ENCODE measurements around the gene OR4D10.
"Not testable (repeated sequence)": the region's sequence is repeated elsewhere in the genome, so short reads cannot be mapped to it uniquely, and the experiment has no call there.

OR4D10 gene

DNA sequence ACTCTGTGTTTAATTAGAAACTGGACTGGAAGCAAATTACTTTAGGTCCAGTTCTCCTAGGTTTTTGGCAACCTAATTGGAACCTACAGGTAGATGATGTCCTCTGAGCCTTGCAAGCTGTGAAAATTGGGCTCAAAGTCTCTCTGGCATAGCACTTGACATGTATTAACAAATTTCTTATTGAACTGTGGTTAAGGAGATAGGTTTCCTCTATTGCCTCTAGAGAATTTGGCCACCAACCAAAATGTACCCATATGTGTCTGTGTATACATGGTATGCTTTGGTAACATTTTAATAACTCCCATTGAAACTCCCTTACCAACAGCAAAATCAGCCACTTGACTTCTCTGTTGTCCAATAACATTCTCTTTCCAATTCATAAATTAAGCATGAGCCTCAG, at the start of gene OR4D10:
Gene OR4D10 (plus strand): TSS at position 301 of the 400 bp plus-strand sequence. CDS start 4,115 bp downstream, outside the sequence.
- no peak for DNase-seq

DNA sequence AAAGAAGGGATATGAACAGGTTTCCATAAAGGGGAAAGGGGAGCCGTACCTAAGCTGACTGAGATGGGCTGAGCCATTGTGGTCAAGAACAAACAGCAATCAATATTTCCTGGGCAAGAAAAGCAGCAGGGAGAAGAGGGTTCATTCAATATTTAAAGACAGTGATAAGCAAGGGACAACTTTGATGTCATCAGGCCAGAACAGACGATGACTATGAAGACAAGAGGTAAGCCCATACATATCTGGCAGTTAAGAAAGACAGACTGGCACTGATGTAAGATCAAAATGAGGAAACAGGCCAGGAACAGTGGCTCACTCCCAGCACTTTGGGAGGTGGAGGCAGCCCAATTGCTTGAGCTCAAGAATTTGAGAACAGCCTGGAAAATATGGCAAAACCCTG, 49.3 kb upstream of the OR4D10 start:
- DNase-seq, result no peak

DNA sequence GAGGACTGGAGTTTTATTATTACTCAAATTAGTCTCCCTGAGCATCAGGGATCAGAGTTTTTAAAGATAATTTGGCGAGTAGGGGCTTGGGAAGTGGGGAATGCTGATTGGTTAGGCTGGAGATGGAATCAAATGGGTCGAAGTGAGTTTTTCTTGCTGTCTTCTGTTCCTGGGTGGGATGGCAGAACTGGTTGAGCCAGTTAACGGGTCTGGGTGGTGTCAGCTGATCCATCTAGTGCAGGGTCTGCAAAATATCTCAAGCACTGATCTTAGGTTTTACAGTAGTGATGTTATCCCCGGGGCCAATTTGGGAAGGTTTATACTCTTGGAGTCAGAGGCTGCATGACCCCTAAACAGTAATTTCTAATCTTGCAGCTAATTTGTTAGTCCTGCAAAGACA, 48.0 kb upstream of the OR4D10 start:
- DNase-seq, result no peak

DNA sequence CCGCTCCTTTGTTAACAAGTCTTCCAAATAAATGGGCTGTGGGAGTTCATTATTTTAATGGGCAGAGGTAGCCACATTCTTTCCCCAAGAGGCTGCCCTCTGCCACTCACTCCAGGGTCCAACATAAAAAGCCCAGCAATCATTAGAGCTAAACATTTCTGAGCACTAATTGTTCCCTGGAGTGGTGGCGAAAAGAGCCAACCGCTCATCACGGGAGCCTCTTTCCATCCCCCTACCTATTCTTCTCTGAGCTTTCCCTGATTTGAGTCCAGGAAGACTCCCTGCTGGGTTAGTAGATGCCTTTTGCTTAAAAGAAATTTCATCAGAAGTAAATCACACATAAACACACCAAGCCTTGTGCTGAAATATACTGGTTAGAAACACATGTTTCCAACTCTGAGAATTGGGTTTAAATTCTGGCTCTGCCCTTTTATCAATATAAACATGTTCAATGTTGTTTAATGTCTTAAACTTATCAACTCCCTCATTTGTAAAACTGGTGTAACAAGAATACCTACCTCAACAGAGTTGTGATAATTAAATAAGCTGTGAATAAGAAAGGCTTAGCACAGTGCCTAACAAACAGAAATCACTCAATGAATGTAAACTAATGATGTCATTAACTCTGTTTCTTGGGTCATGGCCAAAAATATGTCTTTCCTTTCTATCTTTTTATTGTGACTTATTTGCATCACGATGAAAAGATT, 46.6 kb upstream of the OR4D10 start, which contains the start of gene OR5A2:
Gene OR5A2 (minus strand): TSS at position 53 of the 707 bp plus-strand sequence. CDS start 3,460 bp downstream, outside the sequence.
- DNase-seq, result no peak

DNA sequence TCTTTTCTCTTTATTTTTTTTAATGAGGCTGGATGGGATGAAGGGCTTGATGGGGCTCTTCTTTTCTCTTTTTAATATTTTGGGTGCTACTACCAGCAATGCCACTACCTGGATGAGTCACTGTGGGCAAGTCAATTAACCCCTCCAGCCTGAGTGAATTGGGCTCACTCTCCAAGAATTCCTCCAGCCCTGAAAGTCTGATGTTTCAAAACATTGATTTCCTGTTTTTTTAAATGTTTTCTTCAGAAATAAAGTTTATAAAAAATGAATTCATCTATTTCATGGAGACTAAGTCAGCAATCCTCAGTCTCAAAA, 46.1 kb upstream of the OR4D10 start:
- no peak for DNase-seq

DNA sequence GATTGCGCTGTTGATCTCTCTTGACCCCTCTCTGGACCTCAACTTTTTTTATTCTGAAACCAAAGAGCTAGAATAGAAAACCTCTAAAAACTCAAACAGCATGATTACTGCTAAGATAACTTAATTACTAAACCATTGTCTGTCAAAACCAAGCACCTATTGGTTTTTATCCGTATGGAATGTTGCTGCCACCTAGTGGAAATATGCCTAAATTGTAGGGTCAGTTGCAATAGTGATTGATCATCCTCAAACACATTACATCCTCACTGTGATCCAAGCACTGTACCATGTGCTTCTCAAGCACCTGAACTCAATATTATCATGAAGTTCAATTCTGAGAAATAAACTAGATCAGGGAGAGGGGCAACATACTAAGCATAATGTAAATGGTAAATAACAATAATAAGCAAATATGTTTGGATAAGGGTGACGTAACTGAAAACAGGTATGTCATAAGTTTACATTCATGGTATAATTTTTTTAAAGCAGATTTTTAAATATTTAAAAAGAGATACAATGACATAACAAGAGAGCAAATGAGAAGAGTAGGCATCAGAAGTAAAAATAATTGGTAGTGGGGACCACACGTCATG, 43.1 kb upstream of the OR4D10 start:
- peak in 1 of 2 experiments; percentile 13 for DNase-seq

DNA sequence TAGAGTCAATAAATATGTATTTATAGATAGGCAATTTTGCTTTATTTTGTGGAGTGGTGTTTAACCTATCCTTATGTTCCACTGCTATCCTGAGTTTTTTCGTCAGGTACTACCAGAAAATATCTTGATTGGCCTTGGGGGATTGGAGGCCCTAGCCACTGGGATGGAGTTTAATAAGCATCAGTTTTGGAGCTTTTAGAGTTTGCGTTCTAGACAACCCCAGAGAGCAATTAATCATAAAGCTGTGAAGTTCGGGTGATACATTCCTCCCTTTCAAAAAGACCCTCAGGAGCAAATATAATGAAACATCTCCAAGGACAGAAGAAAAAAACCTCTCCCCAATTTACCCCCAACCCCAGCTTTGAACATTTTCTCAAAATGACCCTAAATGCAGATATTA, 36.9 kb upstream of the OR4D10 start, which contains the start of gene OR5A1:
Gene OR5A1 (plus strand): TSS at position 301 of the 400 bp plus-strand sequence. CDS start 6,700 bp downstream, outside the sequence.
- no peak for DNase-seq

DNA sequence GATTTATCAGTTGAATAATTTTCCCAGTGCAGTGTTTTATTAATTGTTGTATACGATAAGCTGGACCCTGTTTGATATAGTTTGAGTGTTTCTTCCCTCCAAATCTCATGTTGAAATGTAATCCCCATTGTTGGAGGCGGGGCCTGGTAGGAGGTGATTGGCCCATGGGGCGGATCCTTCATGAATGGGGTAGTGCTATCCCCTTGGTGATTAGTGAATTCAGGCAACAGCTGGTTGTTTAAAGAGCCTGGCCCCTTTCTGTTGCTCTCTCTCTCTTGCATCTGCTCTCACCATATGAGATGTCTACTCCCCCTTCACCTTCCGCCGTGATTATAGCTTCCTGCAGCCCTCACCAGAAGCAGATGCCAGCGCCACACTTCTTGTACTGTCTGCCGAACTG, 35.3 kb upstream of the OR4D10 start:
- no peak for DNase-seq

DNA sequence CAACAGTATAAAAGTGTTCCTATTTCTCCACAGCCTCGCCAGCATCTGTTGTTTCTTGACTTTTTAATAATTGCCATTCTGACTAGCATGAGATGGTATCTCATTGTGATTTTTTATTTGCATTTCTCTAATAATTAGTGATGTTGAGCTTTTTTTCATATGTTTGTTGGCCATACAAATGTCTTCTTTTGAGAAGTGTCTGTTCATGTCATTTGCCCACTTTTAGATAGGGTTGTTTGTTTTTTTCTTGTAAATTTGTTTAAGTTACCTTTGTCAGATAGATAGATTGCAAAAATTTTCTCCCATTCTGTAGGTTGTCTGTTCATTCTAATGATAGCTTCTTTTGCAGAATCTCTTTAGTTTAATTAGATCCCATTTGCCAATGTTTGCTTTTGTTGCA, 27.5 kb upstream of the OR4D10 start:
- not testable (repeated sequence) for DNase-seq

DNA sequence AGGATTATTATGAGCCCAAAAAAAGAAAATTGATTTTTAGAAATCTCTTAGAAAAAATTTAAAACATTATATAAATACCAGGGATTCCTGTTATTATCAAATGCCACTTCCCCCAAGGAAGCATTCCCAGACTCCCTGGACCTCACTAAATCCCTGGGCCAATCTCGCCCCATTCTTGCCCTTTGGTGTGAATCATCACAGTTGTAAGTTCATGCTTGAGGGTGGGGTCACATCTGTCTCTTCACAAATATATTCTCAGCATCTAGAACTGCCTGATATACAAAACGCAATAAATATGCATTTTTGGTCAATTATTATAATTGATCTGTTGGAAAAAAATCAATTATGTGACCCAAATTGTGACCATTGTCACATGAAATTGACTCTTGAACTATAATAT, 24.6 kb upstream of the OR4D10 start:
- no peak for DNase-seq

DNA sequence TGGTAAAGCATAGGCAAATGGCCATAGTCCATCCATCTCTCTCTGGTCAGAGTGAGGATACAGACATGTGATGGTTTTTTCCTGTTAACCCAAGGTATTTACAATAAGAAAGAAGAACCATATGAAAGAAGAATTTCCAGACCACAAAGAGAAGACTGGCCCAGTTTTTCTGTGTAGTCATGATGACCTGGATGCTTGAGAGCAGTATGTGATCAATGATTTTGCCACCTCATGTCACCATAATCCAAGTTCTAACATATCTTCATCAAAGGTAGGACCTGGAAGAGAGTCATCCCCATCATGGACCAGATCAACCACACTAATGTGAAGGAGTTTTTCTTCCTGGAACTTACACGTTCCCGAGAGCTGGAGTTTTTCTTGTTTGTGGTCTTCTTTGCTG, 16.5 kb upstream of the OR4D10 start, which contains the start of gene OR4D6:
Gene OR4D6 (plus strand): TSS at position 301 of the 400 bp plus-strand sequence. CDS start 0 bp downstream, at position 301.
- no peak for DNase-seq

DNA sequence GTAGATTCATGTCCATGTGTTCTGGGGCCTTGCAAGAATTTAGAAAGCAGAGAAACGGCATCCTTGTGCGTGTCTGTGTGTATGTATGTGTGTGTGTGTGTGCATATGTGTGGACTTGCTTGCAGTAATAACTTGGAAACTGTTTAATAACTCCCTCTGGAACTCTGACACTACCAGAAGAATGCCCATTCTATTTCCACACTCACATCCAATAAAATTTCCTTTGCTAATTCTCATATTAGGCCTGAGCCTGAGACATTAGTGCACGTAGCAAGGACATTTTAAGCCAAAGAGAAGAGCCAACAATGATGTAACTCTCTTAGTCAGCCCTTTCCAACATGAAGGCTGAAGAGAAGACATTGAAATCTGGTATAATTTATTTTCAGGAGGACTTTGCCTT, 13.2 kb upstream of the OR4D10 start:
- no peak for DNase-seq

DNA sequence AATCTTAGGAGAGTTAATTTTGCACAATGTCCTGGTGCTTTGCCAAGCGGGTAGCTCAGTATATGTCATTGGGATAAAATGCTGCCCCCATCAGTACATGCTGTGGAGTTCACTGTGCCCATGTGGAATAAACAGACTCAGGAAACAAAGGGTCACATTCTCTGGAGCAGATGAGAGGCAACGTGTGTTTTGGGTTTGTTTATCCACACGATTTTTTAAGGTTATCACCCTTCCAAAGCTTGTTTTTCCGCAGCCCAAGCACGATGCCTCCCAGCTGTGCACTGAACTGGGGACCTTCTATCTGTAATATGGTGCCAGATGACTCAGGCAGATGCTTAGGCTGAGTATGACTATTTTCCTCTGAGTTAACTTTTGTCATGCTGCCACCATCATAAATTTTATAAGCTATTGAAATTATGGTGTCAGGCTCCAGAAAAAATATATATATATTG, 9.9 kb upstream of the OR4D10 start:
- no peak for DNase-seq

DNA sequence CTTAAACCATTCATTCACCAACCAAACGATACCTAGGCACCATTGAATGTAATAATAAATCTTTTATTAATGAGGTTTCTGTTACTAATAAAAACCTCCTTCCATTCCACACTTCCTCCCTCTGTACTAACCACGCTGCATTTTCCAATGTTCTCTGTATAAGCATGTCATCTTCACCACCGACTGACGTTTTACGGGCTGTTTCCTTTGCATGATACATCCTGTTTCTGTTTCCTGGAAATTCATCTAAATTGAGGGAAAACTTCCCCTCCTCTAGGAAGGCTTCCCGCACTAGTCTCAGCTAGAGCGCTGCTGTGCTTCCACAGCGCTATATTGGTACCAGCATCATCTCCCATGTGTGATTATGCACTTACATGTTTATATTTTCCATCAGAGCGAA, 2.1 kb downstream of the OR4D10 start:
- no peak for DNase-seq

DNA sequence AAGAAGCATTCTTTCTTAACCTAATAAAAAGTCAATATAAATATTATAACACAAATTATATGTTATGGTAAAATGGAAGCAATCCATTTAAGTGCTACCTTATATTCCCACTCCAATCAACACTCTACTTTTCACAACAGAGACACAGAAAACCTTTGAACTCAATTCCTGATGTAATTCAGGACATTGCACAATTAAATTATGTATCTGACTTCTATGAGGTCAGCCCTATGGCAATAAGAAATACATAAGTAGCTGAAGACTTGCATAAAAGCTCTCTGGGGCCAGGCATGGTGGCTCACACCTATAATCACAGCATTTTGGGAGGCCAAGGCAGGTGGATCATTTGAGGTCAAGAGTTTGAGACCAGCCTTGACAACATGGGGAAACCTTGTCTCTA, 6.8 kb downstream of the OR4D10 start:
- no peak for DNase-seq

DNA sequence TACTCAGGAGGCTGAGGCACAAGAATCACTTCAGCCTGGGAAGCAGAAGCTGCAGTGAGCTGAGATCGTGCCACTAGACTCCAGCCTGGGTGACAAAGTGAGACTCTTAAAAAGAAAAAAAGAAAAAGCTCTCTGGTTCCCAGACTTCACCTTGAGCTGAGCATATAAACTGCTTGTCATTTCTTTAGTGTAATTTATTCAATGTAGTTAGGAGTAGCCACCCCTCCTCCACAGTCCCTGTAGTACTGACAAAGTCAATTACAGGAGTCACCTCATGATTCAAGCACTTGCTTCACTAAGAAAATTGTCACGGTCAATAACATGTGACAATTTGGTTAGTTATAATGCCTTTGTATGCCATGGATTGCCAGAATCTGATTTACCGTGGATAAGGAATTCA, 7.2 kb downstream of the OR4D10 start:
- DNase-seq, result no peak

DNA sequence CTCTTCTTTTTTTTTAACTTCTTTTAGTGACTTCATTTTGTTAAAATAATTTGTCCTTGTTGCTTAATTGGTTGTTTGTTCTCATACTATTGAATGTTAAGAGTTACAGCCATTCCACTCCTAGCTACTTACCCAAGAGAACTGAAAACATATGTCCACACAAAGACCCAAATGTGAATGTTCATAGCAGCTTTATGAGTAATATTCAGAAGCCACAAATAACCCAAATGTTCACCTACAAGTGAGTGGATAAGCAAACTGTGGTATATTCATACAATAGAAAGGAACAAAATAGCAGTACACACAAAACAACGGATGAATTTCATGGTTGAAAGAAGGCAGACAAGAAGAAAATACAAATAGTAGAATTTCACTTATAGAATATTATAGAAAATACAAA, 28.8 kb downstream of the OR4D10 start:
- no peak for DNase-seq

DNA sequence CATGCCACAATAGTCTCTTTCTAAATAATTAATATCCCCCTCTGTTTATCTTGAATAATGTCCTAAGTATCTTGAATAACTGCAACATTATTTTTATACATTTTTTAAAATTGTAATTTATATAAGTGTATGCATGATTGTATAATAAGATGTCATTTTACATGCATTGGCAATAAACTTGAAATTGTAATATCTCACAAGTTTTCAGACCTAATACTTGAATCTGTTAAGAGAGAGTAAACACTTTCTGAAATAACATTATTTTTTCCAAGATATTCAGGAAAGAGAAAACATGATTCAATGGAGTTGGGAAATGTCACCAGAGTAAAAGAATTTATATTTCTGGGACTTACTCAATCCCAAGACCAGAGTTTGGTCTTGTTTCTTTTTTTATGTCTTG, 30.2 kb downstream of the OR4D10 start, which contains the start of gene OR4D11:
Gene OR4D11 (plus strand): TSS at position 301 of the 400 bp plus-strand sequence. CDS start 0 bp downstream, at position 301.
- no peak for DNase-seq

DNA sequence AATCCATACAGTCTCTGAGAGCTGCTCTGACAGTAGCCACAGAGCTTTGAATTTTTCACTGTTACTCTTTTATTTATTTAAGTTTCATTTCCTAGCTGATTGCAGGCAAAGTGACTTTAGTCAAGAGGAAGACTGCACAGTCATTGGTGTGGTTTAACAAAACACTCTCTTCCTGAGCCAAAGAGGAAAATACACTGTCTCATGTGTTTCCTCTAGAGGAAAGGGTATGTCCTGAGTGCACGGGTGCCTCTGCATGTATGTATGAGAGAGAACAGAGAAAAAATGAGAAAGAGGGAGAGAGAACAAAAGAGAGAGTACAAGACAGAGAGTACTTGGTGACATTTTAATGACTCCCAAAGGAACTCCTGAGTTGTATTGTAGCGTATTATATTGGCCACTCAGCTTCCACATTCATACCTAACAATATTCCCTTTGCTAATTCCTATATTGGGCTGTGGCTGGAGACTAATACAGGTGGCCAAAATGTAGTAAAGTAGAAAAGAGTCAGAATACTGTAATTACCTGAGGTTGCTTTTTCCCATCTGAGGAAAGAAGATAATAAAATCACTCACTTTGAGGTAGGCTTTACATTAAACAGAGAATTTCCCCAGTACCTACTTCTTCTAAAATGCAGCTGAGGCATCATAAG, 38.0 kb downstream of the OR4D10 start, which contains the start of gene OR4D9:
Gene OR4D9 (plus strand): TSS at position 599 of the 649 bp plus-strand sequence. CDS start 3,374 bp downstream, outside the sequence.
- DNase-seq, result no peak

DNA sequence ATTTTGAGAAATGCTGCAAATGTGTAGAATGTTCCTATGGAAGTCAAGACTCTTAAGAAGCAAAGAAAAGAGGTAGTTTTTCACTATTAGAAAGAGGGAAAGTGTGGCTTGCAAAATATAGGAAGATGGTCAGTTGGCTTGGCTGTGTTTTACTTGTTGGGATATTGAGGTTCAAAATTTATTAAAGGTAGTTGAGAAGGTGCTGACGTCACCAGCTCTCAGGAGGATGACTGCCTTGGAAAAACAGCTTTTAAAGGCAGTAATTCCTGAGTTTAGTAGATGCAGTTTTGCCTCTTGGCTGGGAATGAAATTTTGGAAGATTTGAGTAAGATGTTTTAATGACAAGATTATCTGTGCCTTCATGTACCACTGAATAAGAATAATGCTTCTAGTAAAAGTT, 38.6 kb downstream of the OR4D10 start:
- no peak for DNase-seq

DNA sequence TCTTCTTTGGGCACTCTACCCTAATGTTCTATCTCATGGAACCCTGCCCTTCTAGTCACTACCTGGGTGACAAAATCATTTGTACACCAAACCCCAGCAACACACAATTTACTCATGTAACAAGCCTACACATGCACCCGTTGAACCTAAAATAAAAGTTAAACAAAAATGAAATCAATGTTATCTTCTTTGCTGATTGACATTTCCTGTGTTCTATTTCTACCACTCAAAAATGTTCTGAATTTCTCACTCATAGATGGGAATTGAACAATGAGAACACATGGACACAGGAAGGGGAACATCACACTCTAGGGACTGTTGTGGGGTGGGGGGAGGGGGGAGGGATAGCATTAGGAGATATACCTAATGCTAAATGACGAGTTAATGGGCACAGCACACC, 47.0 kb downstream of the OR4D10 start:
- not testable (repeated sequence) for DNase-seq

DNA sequence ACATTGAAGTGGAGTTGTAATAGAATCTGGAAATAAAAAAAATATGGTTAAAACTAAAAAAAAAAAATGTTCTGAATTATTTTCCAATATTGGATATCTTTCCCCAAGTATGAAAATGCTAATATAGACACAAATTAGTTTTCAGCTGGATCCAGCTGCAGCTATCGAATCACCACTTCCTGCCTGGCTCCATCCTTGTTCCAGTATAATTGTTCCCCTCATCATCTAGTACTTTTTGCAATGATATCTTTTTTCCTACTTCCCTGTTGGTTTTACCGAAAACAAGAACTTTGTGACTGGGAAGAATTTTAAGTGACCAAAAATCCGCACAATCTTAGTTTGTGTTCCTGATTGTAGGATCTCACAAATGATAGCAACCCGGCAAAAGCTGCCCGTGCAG, 47.6 kb downstream of the OR4D10 start:
- no peak for DNase-seq

DNA sequence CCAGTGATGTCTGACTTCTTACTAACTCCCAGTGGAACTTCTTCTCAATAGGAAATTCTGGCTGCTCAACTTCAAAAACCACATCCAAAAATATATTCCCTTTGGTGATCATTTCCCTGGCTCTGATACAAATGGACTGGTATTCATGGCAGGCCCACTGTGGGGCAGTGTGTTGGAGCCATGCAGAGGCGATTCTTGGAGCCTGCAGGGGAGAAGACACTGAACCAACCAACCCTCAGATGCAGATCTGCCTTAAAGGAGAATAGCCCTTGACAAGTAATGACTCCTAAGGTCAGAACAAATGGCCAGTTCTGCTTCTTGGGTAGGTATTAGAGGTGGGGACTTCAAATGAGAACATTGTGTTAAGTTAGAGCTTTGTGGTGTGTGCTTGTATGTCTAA, 50.4 kb downstream of the OR4D10 start:
- DNase-seq, result no peak

DNA sequence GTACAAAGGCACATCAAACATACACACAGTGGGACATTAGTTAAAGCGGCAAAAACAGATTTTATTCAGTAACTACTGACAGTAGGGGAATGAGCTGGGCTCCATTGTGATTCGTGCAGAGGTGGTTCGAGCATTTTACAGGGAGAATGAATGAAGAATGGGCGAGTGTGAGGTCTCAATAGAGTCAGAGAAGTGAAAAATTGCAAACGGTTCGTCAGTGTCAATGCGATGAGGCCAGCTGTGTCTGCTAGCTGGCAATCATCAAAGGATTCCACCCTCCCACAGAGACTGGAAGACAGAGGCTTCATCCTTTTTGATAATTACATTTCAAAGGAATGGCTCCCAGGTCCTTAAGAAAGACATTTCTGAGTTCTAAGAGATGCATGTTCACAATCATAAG, 55.6 kb downstream of the OR4D10 start:
- DNase-seq, result no peak
